GM21737 (cell line): ENCODE measurements around the gene ASPM.
"Not testable (repeated sequence)": the region's sequence is repeated elsewhere in the genome, so short reads cannot be mapped to it uniquely, and the experiment has no call there.

Experiments used
- ATAC-seq: cut with Tn5 transposase; IDR thresholded peaks from one replicate; pipeline ENCODE4 v1.9.1; 2021; ENCODE audit warnings: mild to moderate bottlenecking, moderate library complexity; ENCODE audit not compliant: unreplicated experiment

Gene ASPM

DNA sequence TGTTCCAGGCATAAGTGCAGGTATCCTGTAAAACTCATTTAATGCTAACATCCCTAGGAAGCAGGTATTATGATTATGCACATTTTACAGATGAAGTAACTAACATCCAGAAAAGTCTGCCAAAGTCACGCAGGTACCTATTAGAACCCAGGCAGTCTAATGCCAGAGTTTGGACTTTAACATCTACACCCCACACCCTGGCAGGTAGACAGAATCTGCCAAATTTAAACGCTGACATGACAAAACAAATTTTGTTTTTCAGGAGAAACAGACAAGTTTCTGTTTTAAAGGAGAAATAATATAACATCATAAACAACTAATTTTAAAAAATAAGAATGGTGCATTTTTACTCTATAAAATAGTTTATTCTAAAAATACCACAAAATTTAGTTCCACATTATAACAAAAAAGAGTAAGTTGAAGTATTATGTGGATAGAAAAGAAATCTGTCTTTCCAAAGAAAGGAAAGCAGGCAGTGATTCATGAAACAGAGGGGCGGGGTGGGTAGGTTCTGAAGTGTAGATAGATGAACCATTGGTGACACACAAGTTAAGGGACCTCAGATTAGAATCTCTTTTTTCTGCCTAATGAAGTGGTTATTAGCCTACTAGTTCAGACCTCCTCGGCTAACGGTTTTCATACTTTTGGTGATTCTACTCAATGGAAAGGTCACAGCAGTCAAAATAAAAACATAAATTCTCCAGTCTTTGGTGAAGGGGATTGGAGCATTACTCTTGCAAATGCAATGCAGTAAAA is 1.7 kb downstream of the ASPM start:
- ATAC-seq, result no peak

DNA sequence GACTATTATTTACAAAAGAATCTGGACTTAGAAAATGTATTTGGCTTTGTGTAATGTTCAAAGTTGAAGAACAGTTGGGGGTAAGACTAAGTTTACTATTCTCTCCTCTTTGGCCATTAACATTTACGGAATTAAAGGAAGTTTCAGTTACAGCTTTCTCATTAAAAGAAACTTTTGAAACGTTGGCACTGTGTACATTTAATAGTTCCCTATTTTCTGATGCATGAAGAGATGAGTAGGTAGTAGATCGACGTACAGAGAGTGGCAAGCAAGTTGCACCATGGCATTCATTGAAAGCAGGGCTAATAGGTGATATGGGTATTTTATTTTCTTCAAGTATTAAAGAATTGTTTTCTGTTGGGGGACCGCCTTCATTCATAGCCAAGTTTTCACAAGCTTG is 3.2 kb downstream of the ASPM start:
- ATAC-seq, result no peak

DNA sequence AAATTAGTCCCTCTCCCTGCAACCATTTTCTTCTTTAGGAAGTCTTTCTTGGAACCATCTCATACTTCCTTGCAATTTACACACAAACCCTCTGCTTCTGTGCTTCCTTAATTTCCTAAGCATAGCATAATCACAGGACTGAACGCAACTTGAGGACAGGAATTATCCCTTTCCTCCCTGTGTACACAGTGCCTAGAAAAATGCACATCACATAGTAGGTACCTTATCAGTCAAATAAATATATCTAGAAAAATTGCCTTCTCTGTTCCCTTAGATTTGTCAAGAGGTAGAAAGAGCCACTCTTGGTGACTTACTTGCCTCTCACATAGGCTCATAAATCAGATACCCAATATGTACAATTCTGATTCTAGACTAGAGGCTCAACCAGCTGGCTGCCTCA is 4.9 kb downstream of the ASPM start:
- no peak for ATAC-seq

DNA sequence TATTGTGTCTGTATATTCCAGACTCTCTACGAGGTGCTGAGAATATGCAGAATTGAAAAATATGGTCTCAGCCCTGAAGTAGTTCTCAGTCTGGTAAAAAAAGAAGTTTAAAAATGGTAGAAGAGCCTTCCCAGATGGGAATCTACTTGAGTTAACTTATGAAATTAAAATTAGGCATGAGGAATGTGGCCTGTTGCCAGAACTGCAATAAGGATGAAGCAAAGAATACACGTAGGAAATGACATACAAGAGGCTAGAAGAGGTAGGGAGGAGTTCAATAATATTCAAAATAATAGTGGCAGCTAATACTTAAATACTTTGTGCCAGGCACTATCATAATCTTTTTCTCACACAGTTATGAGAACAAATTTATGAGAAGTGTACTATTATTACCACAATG is 6.3 kb downstream of the ASPM start:
- ATAC-seq, result no peak

DNA sequence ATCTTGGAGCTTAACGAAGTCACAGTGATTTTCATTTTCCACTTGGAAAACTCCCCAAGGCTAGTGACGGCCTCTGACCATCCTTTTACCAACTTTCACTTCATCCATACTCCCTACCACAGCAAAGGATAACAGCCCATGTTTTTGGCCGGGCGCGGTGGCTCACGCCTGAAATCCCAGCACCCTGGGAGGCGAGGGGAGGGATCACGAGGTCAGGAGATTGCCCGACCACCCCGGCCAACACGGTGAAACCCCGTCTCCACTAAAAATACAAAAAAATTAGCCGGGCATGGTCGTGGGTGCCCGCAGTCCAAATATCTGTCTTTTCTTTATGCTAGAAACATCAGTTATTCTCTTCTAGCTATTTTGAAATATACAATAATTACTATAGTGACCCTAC is 7.3 kb downstream of the ASPM start:
- no peak for ATAC-seq

DNA sequence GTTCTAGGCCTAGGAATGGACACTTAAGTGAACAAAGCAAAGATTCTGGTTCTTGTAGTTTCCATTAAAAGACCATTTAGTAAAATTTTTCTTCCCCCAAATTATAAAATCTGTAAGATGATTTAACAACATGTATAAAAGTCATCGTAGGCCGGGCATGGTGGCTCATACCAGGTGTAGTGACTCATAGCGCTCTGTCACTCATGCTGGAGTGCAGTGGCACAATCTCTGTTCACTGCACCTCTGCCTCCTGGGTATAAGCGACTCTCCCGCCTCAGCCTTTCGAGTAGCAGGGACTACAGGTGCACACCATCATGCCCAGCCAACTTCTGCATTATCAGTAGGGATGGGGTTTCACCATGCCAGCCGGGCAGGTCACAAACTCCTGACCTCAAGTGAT is 9.1 kb downstream of the ASPM start:
- no peak for ATAC-seq

DNA sequence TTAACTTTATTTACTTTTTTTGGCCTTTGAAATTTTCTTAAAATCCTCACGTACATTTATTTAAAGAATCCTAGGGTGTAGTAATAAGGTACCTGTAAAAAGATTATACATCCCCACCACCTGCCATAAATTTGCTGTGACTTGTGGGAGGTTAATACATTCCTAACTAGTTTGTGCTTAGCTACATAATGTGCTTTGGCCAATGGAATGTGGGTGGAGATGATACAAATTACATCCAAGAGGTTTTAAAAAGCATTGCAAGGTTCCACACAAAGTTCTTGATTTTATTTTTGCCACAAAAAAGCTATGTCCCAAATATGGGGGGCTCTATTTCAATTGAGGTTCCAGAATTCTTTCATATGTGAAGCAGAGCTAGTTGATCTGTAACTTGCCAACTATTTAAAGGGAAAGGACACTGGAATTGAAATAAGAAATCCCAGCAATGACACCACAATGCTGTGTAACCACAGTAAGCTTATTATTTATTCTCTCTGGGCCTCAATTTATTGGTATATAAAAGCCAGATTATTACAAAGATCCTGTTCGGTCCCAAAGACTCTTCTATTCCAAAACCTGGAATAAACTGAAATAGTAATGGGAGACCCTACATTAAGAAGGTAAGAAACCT is 15.7 kb downstream of the ASPM start:
- ATAC-seq, result no peak

DNA sequence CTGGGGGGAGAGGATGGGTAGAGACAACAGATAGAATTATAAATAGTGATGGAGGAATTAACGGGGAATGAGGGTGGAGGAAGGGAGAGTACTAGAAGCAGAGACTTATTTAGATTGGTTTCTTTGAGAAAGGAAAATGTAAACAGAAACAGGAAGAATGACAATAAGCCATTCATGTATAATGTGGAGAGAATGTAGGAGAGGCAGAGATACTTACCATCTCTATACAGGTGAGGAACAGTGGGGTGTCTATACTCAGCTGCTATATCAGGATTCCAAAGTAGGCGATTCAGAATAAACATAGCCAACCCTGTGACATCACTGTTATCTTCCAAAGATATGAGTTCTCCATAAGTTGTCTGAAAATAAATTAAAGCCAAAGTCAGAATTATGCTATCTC is 16.8 kb downstream of the ASPM start:
- ATAC-seq, result no peak

DNA sequence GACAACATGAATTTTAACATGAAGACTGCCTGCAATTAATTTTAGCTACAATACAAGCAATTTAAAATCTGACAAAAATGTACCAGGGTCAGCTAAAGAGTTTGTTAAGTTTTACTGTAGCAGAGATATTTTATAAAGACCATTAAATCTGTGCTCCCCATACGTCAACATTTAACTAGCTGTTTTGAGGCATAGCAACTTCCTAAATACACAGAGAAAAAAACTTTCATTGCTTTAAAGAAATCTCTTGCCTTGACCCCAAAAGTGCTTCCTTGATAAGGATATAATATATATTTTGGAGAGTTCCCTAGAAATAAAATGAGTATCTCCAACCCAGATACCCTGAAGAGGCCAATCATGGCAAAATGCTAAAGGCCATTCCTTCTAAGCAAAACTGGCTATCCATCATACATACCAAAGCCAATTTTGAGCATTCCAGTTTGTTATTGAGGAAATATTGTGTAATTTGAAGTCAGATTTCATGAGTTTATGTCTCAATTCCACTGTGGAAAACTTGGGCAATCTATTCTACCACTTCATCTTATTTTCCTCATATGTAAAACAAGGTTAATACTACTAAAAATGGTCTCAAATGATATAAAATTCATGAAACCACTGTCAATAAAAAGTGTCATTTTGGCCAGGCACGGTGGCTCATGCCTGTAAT is 19.1 kb downstream of the ASPM start:
- no peak for ATAC-seq

DNA sequence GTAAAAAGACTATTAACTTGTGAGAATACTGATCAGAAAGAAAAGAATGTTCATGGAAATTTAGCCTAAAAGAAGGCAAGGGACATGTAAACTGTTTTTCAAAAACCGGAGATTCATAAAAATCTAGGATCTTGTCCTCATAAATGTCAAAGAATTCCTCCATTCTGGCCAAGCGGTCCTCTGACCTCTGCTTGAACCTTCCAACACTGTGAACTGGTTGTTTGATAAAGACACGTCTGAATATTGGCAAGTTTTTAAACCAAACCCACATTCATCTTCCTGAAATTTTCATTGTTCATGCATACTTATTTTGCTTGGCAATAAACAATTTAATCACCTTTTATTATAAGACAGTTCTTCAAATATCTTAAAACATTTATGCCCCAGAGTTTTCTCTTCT is 19.8 kb downstream of the ASPM start:
- ATAC-seq, result no peak

DNA sequence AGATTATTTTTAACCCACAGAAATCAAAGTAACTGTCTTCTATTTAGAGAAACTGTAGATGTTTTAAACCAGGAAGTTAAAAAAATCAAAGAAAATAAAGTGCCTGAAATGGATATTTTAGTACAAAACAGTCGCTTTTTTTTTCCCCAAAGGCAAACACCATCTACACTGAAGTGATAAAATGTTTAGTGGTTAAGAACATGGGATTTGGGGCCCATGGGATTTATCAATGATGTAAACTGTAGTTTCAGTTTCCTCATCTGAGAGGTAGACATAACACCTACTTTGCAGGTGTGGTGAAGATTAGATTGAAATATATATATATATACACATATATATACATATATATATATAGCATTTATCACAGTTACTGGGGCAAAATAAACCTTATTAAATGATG is 22.1 kb downstream of the ASPM start:
- ATAC-seq, result no peak

DNA sequence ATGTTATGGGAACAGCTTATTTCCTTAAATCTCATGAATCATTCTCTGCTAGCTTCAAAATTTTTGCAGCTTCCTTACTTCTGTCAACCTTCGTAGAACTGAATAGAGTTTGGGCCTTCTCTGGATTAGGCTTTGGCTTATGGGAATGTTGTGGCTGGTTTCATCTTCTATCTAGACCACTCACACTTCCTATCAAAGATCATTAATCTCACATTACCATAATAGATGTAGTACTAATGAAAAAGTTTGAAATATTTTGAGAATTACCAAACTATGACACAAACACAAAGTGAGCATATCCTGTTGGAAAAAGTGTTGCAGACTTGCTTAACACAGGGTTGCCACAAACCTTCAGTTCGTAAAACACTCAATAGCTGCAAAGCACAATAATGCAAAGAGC is 30.3 kb downstream of the ASPM start:
- ATAC-seq, result no peak

DNA sequence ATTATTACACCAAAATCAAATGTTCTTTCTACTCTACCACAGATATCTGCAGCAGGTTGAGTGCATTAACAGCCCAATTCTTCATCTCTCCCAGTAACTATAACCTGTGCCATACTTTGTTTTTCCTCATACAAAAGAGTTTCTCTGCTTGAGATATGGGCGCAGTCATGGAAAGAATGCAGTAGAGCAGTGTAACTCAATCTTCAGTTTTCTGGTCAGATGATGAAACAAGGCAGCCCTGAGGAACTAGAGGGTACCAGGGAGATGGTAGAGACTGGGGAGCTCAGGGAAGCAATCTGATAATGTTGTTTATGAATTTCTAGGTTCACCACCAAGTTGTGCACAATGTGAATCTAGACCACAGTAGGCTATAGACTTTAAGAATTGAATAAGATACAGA is 39.6 kb downstream of the ASPM start:
- no peak for ATAC-seq

DNA sequence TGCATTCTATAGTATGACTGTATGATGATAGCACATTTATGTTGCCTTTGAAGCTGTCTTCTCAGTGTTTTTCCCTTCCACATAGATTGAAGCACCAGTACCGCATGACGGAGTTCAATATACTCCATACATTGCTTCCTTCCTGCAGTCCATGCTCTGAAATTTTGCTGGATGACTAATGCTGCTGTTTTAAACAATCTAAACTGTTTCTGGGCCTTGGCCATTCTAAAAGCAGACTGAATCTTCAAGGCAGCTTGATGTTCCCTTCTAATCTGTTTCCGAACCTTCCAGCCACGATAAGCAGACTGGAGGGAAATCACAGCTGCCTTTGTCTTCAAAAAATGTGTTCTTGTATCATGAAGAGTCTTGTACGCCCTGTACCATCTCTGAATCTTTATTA is 43.2 kb downstream of the ASPM start:
- ATAC-seq, result no peak

DNA sequence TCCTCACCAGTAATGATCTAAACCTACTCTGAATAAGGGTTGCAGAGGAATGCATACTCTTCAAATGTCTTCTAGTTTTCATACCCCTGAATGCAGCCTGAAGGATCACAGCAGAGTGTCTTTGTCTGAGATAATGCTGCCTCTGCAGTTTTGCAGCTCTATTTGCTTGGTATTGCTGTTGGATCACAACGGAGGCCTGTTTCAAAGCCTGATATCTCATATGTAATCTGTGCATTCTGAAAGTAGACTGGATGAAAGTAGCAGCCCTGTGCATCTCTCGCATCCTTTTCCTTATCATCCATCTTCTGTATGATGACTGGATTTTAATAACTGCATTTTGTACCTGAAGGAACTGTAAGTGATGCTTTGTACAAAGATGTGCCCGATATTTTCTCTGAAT is 44.5 kb downstream of the ASPM start:
- ATAC-seq, result no peak

DNA sequence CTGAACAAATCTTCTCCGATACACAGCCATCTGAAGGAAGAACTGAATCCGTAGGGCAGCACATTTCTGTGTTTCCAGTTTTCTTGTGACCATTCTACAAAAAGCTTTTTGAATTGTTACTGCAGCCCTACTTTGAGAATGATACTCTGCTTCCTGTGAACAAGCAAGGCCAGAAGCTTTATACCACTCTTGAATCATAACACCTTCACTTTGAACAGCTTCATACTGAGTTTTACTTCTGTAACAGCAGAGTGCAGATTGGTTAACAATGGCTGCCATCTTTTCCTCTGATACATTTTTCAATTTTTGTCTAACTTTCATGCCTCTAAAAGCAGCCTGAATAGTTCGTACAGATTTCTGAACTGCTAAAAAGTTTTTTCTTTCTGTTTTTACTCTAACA is 45.8 kb downstream of the ASPM start:
- ATAC-seq, result no peak

DNA sequence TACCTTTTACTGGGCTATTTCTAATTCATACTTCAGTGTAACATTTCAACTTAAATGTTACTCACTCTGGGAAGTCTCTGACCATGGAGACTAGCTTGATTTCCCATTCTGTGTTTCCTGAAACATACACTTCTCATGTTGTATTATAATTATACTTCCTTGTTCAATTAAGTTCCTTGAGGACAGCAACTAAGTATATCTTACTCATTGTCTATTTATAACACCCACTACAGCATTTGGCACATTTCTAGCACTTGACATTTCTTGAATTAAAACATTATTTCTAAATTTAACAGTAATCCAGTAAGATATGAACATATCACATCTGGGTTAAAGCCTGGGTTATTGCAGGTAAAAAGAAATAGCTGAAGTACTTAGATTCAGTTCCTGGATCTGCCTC is 47.0 kb downstream of the ASPM start:
- ATAC-seq, result no peak

DNA sequence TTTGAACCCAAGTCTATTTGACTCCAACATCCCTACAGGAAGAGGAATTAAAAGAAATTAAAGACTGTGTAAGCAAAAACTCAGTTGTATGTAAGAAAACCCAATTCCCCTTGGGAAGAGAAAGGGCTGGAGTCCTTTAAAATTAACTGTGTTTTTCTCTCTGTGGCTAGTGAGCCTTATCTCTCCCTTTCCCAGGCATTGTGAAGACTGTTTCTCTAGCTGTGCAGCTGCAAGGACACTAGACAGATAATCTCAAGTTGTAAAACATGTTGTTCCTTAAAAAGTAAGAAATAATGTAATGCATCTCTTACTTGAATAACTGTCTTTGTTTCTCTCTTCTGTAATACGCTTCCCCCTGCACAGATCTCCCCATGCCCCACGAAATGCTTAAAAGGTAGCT is 49.5 kb downstream of the ASPM start:
- not testable (repeated sequence) for ATAC-seq

DNA sequence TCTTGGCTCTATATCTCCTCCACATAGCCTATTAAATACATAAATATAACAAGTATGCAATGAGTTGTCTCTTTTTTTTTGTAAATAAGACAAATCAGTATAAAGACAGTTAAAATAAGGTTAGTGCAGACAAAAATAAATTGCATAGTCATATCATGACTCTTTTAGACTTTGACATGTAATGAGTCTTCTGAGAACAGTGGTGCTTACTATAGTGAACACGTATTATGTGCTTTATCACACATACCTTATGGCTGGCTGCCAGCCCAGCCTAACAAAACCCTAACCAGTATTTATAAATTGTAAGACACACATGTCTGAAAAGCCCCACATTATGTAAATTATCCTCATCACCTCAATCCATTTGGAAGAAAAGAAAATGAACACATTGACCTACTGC is 50.3 kb downstream of the ASPM start:
- no peak for ATAC-seq

DNA sequence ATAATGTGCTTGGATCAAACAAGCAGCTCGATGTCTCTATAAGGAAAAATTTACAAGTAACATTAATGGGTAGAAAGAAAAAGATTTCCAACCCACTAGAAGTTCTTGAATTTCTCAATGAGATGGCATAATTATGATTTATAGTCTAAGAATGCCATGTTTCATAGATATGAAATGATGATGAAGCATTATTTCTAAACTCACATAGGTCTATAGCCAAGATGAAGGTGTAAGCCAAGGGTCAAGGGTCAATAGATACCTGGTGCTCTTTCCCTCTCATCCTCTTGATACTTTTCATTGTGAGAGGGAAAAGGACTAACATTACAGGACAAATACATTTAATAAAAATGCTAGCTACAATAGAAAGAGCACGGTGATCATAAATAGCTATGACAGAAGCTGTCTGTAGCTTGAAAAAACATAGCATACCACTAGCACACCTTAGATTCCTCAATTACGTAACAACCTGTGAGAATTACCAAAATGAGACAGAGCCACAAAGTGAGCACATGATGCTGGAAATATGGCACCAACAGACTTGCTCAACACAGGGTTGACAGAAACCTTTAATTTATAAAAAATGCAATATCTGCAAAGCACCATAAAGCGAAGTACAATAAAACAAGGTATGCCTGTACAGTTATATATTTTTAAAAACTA is 53.1 kb downstream of the ASPM start:
- ATAC-seq, result no peak

DNA sequence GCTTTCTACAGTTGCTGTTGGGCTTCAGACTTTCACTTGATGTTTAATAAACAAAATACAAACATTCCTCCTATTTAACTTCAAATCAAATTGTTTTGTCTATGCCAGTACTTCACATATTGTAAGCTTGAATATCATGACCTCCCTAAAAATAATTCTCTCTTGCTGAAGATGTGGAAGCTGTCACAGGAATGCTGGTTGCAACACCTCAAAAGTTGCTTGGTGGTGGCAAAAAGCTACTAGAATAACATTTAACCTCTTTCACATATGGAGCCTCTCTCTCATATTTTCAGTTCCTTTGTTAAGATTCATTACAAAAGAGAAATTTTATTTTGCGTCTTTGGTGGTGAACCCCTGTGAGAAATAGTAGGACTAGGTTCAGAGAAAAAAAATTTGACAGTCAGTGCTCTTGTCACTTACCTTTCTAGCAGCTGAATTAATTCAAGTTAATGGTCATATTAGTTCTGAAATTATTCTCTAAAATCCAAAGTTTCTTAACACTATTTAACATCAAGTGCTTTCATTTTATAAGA is 53.9 kb downstream of the ASPM start:
- ATAC-seq, result no peak

DNA sequence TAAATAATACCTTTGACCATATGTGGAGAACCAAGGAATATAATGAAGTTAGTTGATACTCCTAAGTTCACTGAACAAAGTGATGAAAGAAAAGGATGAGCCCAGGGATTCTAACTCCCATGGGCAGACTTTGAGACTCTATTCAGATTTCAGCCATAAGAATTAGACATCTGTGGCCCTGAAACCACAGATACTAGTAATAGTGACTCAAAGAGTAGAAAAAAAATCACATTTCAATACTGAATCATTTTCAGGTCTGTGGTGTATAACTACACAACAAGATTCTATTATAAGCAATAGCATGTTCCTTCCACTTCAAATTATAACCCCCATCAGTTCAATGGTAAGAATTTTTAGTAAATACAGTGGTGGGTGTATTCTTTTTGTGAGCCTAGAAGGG is 63.0 kb downstream of the ASPM start:
- ATAC-seq, result no peak
